Panc1 (cell line): ENCODE results near the gene TBC1D23.

Experiments
- POLR2AphosphoS5 ChIP-seq: IDR thresholded peaks from 2 replicates; pipeline ENCODE4 v1.6.1; 2012; ENCODE audit warnings: mild to moderate bottlenecking, low read depth, low read length, moderate library complexity
- TF ChIP-seq, protein P1 (sequence below): fragments of 450-650 bp; IDR thresholded peaks from 2 replicates; pipeline ENCODE4 v1.5.1; 2017; ENCODE audit warnings: mild to moderate bottlenecking

DNA sequence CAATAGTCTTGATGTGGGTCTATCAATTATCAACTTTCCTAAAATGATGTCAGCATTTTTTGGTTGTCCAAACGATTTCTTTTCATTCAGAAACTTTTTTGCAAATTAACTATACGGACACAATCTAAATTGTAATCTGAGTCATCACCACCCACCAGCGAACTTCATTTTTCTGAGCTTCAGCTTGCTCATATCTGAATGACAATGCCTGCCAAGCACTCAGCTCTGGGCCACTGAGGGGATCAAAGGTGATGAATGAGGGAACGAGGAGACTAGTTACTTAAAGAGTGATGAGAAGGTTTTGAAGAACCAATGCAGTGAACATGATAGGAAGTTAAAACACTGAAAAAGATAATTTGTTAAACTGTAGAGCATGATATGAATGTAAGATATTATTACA lies 14.9 kb upstream of the TBC1D23 start:
- TF ChIP-seq, protein P1, sequence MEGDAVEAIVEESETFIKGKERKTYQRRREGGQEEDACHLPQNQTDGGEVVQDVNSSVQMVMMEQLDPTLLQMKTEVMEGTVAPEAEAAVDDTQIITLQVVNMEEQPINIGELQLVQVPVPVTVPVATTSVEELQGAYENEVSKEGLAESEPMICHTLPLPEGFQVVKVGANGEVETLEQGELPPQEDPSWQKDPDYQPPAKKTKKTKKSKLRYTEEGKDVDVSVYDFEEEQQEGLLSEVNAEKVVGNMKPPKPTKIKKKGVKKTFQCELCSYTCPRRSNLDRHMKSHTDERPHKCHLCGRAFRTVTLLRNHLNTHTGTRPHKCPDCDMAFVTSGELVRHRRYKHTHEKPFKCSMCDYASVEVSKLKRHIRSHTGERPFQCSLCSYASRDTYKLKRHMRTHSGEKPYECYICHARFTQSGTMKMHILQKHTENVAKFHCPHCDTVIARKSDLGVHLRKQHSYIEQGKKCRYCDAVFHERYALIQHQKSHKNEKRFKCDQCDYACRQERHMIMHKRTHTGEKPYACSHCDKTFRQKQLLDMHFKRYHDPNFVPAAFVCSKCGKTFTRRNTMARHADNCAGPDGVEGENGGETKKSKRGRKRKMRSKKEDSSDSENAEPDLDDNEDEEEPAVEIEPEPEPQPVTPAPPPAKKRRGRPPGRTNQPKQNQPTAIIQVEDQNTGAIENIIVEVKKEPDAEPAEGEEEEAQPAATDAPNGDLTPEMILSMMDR, result no peak
- no peak for TF ChIP-seq POLR2AphosphoS5
